Astrocyte of the cerebellum (primary cell): Measurements from ENCODE around the gene MVB12A.
A peak's percentile ranks its signal among the peaks of the same experiment; 100 is the strongest.

Source experiments
- DNase-seq: peaks from one replicate; pipeline ENCODE4 v3.0.0-alpha.2; 2011; ENCODE audit warnings: low read depth
- H3K4me3 ChIP-seq: 2 replicates; pipeline ENCODE4 v1.5.1; 2011; ENCODE audit warnings: mild to moderate bottlenecking, low read depth, low read length, moderate library complexity
- in situ Hi-C: cut with HindIII; loops from 2 replicates; pipeline ENCODE4 v1.10.0; 2017; ENCODE audit warnings: low sequenced_read_pairs
- TF ChIP-seq, protein P1 (sequence below): IDR thresholded peaks from 2 replicates; pipeline ENCODE4 v1.5.1; 2012; ENCODE audit warnings: low read length, low read depth, moderate library complexity, mild to moderate bottlenecking; ENCODE audit errors: missing control alignments

Gene MVB12A

DNA sequence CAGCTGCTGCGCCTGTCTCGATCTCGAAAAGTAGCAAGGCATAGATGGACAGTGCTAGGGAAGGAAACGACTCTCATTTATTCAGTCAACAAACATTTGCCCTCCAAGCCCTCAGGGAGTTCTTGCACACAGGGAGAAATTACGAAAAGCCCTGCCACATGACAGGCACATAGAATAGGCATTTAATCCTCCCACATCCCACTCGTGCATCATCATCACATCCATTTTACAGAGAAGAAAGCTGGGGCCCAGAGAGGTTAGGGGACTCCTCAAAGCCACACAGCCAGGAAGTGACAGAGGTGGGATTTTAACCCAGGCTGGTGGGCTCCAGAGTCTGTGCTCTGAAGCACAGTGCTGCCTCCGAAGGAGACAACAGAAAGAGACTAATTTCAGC lies 17.0 kb downstream of the MVB12A start:
- H3K4me3 ChIP-seq, result no peak overlapping the region
- in situ Hi-C loops, result no loop called here
- no peak for DNase-seq
- TF ChIP-seq, protein P1, sequence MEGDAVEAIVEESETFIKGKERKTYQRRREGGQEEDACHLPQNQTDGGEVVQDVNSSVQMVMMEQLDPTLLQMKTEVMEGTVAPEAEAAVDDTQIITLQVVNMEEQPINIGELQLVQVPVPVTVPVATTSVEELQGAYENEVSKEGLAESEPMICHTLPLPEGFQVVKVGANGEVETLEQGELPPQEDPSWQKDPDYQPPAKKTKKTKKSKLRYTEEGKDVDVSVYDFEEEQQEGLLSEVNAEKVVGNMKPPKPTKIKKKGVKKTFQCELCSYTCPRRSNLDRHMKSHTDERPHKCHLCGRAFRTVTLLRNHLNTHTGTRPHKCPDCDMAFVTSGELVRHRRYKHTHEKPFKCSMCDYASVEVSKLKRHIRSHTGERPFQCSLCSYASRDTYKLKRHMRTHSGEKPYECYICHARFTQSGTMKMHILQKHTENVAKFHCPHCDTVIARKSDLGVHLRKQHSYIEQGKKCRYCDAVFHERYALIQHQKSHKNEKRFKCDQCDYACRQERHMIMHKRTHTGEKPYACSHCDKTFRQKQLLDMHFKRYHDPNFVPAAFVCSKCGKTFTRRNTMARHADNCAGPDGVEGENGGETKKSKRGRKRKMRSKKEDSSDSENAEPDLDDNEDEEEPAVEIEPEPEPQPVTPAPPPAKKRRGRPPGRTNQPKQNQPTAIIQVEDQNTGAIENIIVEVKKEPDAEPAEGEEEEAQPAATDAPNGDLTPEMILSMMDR, result no peak

DNA sequence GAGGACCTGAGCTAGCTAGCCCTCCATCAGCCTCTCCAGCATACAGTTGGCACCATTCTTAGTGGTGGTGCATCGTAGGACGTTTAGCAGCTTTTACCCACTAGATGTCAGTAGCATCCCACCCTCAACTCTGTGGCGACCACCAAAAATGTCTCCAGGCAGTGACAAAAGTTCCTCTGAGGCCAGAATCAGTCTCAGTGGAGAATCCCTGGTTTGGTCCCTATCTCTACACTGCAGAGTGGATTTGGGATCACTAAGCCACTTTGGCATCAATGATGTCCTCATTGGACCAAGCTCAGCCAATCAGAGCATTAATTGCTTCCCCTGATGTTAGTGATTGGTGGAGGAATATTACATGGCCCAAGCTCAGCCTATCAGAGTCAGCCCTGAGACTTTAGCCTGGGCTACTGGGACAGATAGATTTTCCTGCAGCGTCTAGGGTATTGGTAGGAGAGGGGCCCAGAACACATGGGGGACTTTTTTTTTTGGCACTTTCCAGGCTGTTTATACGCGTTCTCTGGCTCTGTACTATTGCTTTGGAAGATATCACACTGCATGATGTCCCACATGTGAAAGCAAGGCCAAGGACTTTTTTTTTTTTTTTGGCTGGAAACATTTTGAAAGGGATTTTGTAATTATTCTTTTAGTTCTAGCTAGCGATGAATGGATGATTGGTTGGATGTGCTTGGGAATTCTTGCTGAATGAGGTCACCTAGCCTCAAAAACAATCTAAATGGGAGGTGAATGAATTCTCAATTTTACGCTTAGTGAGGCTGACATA lies 21.6 kb downstream of the MVB12A start:
- no peak overlapping the region for H3K4me3 ChIP-seq
- TF ChIP-seq, protein P1, result peak; percentile 21
- in situ Hi-C loops, result no loop called here
- peak; percentile 87 for DNase-seq

DNA sequence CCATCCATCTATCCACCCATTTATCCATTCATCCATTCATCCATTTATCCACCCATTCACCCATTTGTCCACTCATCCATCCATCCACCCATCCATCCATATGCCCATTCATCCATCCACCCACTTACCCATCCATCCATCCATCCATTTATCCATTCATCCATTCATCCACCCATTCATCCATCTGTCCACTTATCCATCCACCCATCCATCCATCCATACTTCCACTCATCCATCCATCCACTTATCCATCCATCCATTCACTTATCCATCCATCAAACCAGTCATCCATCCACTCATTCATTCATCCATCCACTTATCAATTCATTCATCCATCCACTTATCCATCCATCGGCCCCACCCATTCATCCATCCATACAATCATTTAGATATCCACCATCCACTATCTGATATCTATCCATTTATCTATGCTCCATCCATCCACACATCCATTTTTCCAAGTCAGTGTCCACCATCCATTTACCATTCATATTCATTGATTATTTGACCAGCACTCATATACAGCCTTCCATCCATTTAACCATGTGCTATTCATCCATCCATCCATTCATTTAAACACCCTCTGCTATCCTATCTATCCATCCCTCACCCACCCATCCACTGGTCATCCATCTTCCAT lies 25.8 kb downstream of the MVB12A start:
- in situ Hi-C loops, result no loop called here
- DNase-seq, result no peak
- TF ChIP-seq, protein P1, result no peak
- H3K4me3 ChIP-seq, result no peak overlapping the region

DNA sequence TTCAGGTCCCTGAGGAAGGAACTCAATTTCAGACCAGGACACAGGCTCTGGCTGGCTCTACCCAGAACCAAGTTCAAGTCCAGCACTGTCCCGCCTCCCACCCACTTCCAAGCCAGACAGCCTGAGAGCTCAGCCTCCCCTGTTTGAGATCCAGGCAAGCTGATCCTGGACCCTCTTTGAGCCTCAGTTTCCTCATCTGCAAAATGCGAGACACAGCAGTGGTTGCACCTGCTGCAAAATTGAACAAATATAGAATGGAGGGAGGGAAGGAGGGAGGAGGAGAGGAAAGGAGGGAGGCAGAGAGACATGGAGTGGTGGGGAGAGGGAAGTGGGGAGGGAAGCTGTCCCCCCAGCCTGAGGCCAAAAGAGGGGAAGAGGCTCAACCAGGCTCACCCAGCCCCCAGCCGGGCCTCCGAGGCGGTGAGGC lies 27.9 kb downstream of the MVB12A start:
- DNase-seq, result no peak
- in situ Hi-C loops, result no loop called here
- TF ChIP-seq, protein P1, result no peak
- peak overlapping the region; percentile 16 for H3K4me3 ChIP-seq

DNA sequence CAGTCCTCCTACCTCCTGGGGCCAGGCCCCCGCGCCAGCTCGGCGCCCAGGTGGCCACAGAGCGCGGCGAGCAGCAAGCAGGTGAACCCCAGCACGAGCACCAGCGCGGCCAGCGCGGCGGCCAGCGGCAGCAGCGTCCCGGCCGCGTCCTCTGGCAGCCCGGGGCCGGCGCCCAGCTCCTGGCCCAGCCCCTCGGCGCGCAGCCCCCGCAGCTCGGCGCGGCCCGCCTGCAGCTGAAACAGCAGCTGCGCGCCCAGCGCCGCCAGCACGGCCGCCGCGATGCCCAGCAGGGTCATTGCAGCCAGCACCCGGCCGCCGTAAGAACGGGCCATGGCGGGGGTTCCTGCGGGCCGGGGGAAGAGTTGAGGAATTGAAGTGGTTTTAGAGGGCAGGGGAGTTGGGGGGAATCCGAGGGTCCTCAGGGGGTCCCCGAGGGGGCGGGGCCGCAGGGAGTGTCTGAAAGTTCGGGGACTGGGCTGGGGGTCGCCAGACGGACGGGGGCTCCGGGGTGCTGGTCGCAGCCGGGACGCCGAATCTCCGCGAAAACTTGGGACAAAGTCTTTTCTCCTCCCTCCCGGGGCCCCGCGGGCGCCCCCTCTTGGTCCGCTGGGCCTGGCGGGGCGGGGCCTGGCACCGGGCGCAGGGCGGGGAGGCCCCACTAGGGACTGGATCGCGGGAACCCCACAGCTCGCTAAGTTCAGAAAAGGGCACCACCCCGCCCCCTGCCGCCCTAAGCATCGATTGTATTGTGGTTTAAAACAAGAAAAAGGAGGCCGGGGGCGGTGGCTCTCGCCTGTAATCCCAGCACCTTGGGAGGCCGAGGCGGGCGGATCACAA lies 28.5 kb downstream of the MVB12A start, which contains the start of gene TMEM221:
TMEM221 (minus strand) TSS at position 538 of the 837 bp plus-strand sequence; CDS start at position 332, 206 bp downstream.
- in situ Hi-C loops, result no loop called here
- TF ChIP-seq, protein P1, result peak; percentile 60
- DNase-seq, result no peak
- H3K4me3 ChIP-seq, result peak within 1 kb of the TSS; percentile 35

DNA sequence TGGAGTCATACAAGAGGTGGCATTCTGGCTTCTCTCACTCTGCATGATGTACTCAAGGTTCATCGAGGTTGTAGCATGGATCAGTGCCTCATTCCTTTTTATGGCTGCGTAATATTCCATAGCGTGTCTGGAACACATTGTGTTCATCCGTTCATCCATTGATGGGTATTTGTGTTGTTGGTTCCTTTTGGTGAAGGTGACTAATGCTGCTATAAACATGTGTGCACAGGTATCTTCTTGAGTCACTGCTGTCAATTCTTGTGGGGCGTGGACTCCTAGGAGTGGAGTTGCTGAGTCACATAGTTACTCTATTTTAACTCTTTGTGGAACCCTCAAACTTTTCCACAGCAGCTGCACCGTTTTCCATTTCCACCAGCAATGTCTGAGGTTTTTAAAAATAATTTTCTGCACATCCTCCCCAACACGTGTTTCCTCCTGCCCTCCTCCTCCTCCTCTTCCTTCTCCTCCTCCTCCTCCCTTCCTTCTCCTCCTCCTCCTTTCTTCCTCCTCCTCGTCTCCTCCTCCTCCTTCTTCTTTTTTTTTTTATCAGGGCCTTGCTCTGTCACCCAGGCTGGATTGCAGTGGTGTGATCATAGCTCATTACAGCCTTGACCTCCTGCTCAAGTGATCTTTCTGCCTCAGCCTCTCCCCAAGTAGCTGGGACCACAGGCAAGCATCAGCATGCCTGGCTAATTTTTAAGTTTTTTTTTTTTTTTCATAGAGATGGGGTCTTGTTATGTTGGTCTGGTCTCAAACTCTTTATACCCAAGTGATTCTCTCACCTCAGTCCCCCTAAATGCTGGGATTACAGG lies 30.6 kb downstream of the MVB12A start:
- in situ Hi-C loops, result no loop called here
- TF ChIP-seq, protein P1, result no peak
- H3K4me3 ChIP-seq, result no peak overlapping the region
- DNase-seq, result no peak
